ENCODE measurements around the gene TOMM34. TPM values are rescaled to one million over a fixed set of nuclear protein-coding genes. Genes with fewer than 3 reads are reported as not detected.
A peak's percentile ranks its signal among the peaks of the same experiment; 100 is the strongest.

TOMM34 gene, protein sequence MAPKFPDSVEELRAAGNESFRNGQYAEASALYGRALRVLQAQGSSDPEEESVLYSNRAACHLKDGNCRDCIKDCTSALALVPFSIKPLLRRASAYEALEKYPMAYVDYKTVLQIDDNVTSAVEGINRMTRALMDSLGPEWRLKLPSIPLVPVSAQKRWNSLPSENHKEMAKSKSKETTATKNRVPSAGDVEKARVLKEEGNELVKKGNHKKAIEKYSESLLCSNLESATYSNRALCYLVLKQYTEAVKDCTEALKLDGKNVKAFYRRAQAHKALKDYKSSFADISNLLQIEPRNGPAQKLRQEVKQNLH
- 21.8 TPM for polyA plus RNA-seq
- long read RNA-seq, donor 1, transcript TOMM34-201 (7 exons, 2,062 nt), result major isoform, 6 of 6 reads
- long read RNA-seq, donor 1, partial matches to known transcripts, result 0 of 6 reads
- long read RNA-seq, donor 1, other reads (novel, unspliced or antisense), result 0 of 6 reads
- long read RNA-seq, donor 2, transcript TOMM34-201 (7 exons, 2,062 nt), result major isoform, 16 of 39 reads
- long read RNA-seq, donor 2, partial matches to known transcripts, result 23 of 39 reads
- long read RNA-seq, donor 2, other reads (novel, unspliced or antisense), result 0 of 39 reads
- long read RNA-seq, donor 3, transcript TOMM34-201 (7 exons, 2,062 nt), result major isoform, 27 of 41 reads
- long read RNA-seq, donor 3, partial matches to known transcripts, result 14 of 41 reads
- long read RNA-seq, donor 3, other reads (novel, unspliced or antisense), result 0 of 41 reads
- long read RNA-seq, donor 4, result 0 reads
- long read RNA-seq, donor 5, transcript TOMM34-201 (7 exons, 2,062 nt), result major isoform, 5 of 5 reads
- long read RNA-seq, donor 5, partial matches to known transcripts, result 0 of 5 reads
- long read RNA-seq, donor 5, other reads (novel, unspliced or antisense), result 0 of 5 reads
- long read RNA-seq, donor 6, transcript TOMM34-201 (7 exons, 2,062 nt), result major isoform, 14 of 24 reads
- long read RNA-seq, donor 6, partial matches to known transcripts, result 10 of 24 reads
- long read RNA-seq, donor 6, other reads (novel, unspliced or antisense), result 0 of 24 reads
- long read RNA-seq, donor 7, transcript TOMM34-201 (7 exons, 2,062 nt), result major isoform, 8 of 8 reads
- long read RNA-seq, donor 7, partial matches to known transcripts, result 0 of 8 reads
- long read RNA-seq, donor 7, other reads (novel, unspliced or antisense), result 0 of 8 reads
- long read RNA-seq, donor 8, transcript TOMM34-201 (7 exons, 2,062 nt), result major isoform, 12 of 31 reads
- long read RNA-seq, donor 8, partial matches to known transcripts, result 19 of 31 reads
- long read RNA-seq, donor 8, other reads (novel, unspliced or antisense), result 0 of 31 reads
- long read RNA-seq, donor 9, transcript TOMM34-201 (7 exons, 2,062 nt), result major isoform, 14 of 27 reads
- long read RNA-seq, donor 9, partial matches to known transcripts, result 13 of 27 reads
- long read RNA-seq, donor 9, other reads (novel, unspliced or antisense), result 0 of 27 reads
- long read RNA-seq, donor 10, transcript TOMM34-201 (7 exons, 2,062 nt), result major isoform, 11 of 18 reads
- long read RNA-seq, donor 10, partial matches to known transcripts, result 7 of 18 reads
- long read RNA-seq, donor 10, other reads (novel, unspliced or antisense), result 0 of 18 reads
- long read RNA-seq, donor 11, transcript TOMM34-201 (7 exons, 2,062 nt), result major isoform, 8 of 18 reads
- long read RNA-seq, donor 11, partial matches to known transcripts, result 10 of 18 reads
- long read RNA-seq, donor 11, other reads (novel, unspliced or antisense), result 0 of 18 reads

DNA sequence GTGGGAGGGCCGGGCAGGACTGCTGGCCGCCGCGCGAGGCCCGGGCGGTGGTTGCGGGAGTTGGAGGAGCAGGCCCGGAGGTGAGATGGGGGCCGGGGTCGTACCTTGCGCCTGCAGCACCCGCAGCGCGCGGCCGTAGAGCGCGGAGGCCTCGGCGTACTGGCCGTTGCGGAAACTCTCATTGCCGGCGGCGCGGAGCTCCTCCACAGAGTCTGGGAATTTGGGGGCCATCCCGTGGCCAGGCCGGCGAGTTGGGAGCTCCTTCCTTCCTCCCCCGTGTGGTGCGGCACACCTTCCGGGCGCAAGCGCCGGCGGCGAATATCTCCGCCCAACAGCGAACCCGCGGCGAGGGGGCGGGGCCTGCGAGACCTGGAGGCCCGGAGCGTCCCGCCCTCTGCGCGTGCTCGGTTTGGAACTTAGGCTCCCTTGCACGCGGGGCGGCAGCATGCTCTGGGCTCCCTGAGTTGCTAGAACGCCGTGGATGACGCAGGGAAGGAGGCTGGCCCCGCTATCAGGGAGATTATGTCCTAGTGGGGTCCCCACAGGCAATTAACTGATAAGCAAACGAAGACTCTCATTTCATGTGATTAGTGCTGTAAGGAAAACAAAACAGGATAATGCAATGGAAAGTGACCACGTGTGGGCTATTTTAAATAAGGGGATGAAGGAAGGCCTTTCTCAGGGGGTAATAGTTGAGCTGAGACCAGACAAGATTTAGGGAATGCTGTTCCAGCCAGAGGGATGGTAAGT, at the start of gene TOMM34:
TOMM34 (minus strand) TSS at position 295 of the 750 bp plus-strand sequence; CDS start at position 231, 64 bp downstream.
- peaks cover 11% of the 10 kb centered on the region for H3K36me3 ChIP-seq (ENCODE audit: control insufficient read depth, insufficient read depth, low read length)
- no peaks in the 10 kb centered on the region for H3K9me3 ChIP-seq (ENCODE audit: control insufficient read depth, low read depth, low read length)
- H3K27me3 ChIP-seq (ENCODE audit: control insufficient read depth, insufficient read depth, low read length), result no peaks in the 10 kb centered on the region
- peak within 1 kb of the TSS; percentile 61 for H3K27ac ChIP-seq (ENCODE audit: low read length)
- no CpG with 5 or more reads among the region's 60 CpGs for WGBS (ENCODE audit: insufficient coverage, low lambda C conversion rate)
- peaks cover 10% of the 10 kb centered on the region for H3K4me1 ChIP-seq (ENCODE audit: control insufficient read depth, insufficient read depth, low read length)
- peak within 1 kb of the TSS; percentile 79 for H3K4me3 ChIP-seq (ENCODE audit: low read length)
- peak; percentile 94 to 96 for DNase-seq

GRCh38 chr20:45008521-45009049, 48.4 kb upstream of the TOMM34 start:
- Histone ChIP-seq H3K36me3 (ENCODE audit: control insufficient read depth, insufficient read depth, low read length) (peaks cover 16% of the 10 kb centered on the region), H3K27ac (ENCODE audit: low read length) (no peak overlapping the region), H3K4me1 (ENCODE audit: control insufficient read depth, insufficient read depth, low read length) (no peaks in the 10 kb centered on the region), H3K9me3 (ENCODE audit: control insufficient read depth, low read depth, low read length) (no peaks in the 10 kb centered on the region), H3K27me3 (ENCODE audit: control insufficient read depth, insufficient read depth, low read length) (no peaks in the 10 kb centered on the region), H3K4me3 (ENCODE audit: low read length) (no peak overlapping the region)
- DNase-seq, result no peak

- peaks cover 46% of the 10 kb centered on the region for H3K36me3 ChIP-seq (ENCODE audit: control insufficient read depth, insufficient read depth, low read length)
Observed at GRCh38 chr20:44997668-44998067, 37.5 kb upstream of the TOMM34 start.

GRCh38 chr20:44997171-44997570, 37.0 kb upstream of the TOMM34 start:
- Histone ChIP-seq H3K27me3 (ENCODE audit: control insufficient read depth, insufficient read depth, low read length) (no peaks in the 10 kb centered on the region), H3K4me1 (ENCODE audit: control insufficient read depth, insufficient read depth, low read length) (no peaks in the 10 kb centered on the region), H3K27ac (ENCODE audit: low read length) (no peak overlapping the region), H3K36me3 (ENCODE audit: control insufficient read depth, insufficient read depth, low read length) (peaks cover 44% of the 10 kb centered on the region), H3K9me3 (ENCODE audit: control insufficient read depth, low read depth, low read length) (no peaks in the 10 kb centered on the region), H3K4me3 (ENCODE audit: low read length) (no peak overlapping the region)
- no peak for DNase-seq
- WGBS (ENCODE audit: insufficient coverage, low lambda C conversion rate), result 100% methylated on average over 2 of the region's 6 CpGs

More at GRCh38 chr20:44997668-44998067, 37.5 kb upstream of the TOMM34 start:
- no peak for DNase-seq
- Histone ChIP-seq H3K27me3 (ENCODE audit: control insufficient read depth, insufficient read depth, low read length) (no peaks in the 10 kb centered on the region), H3K4me3 (ENCODE audit: low read length) (no peak overlapping the region), H3K27ac (ENCODE audit: low read length) (no peak overlapping the region), H3K4me1 (ENCODE audit: control insufficient read depth, insufficient read depth, low read length) (no peaks in the 10 kb centered on the region), H3K9me3 (ENCODE audit: control insufficient read depth, low read depth, low read length) (no peaks in the 10 kb centered on the region)
- 100% methylated on average over 2 of the region's 5 CpGs for WGBS (ENCODE audit: insufficient coverage, low lambda C conversion rate)

DNA sequence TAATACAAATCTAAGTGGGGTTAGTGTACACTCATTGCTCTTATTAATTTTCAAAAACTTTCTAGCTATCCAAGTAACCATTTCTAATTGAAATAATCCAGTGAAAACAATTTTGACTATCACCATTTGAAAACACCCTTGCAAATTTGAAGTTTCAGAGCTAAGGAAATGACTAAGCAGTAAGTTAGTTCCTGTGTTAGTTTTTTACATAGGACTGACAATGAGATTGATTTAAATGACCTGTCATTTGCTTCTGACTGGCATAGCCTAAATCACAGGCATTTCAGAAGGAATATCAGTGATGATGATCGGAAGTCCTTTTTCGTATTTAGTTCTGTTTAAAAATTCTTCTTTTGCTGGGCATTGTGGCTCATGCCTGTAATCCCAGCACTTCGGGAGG, 33.1 kb upstream of the TOMM34 start:
- 100% methylated on average over 1 of the region's 3 CpGs for WGBS (ENCODE audit: insufficient coverage, low lambda C conversion rate)
- Histone ChIP-seq H3K27me3 (ENCODE audit: control insufficient read depth, insufficient read depth, low read length) (no peaks in the 10 kb centered on the region), H3K4me3 (ENCODE audit: low read length) (no peak overlapping the region), H3K27ac (ENCODE audit: low read length) (no peak overlapping the region), H3K4me1 (ENCODE audit: control insufficient read depth, insufficient read depth, low read length) (no peaks in the 10 kb centered on the region), H3K9me3 (ENCODE audit: control insufficient read depth, low read depth, low read length) (no peaks in the 10 kb centered on the region), H3K36me3 (ENCODE audit: control insufficient read depth, insufficient read depth, low read length) (peaks cover 24% of the 10 kb centered on the region)
- no peak for DNase-seq

GRCh38 chr20:44990957-44991356, 30.8 kb upstream of the TOMM34 start:
- Histone ChIP-seq H3K9me3 (ENCODE audit: control insufficient read depth, low read depth, low read length) (no peaks in the 10 kb centered on the region), H3K4me3 (ENCODE audit: low read length) (no peak overlapping the region), H3K27ac (ENCODE audit: low read length) (no peak overlapping the region)

DNA sequence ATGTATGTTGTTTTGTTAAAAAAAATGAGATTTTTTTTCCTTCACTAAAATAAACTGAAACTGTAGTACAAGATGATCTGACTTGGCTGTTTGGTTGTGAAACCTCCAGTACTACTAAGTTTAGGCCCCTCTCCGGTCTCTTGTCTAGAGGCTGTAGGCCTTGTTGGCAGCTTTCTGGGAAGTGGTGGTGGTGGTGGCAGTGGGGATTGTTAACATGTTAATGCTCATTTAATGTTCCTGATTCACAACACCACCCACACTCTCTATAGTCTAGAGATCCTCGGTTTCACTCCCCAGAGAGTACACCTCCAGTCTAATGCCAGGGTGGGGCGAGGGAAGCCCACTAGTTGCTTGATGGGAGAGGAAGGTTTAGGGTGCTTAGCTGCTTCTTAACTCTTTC, 30.2 kb upstream of the TOMM34 start:
- Histone ChIP-seq H3K36me3 (ENCODE audit: control insufficient read depth, insufficient read depth, low read length) (peaks cover 9% of the 10 kb centered on the region), H3K27ac (ENCODE audit: low read length) (no peak overlapping the region), H3K4me1 (ENCODE audit: control insufficient read depth, insufficient read depth, low read length) (no peaks in the 10 kb centered on the region), H3K4me3 (ENCODE audit: low read length) (no peak overlapping the region), H3K27me3 (ENCODE audit: control insufficient read depth, insufficient read depth, low read length) (no peaks in the 10 kb centered on the region), H3K9me3 (ENCODE audit: control insufficient read depth, low read depth, low read length) (no peaks in the 10 kb centered on the region)
- WGBS (ENCODE audit: insufficient coverage, low lambda C conversion rate), result no CpG with 5 or more reads among the region's 3 CpGs
- DNase-seq, result no peak

More at GRCh38 chr20:44990957-44991356, 30.8 kb upstream of the TOMM34 start:
- DNase-seq, result no peak
- Histone ChIP-seq H3K4me1 (ENCODE audit: control insufficient read depth, insufficient read depth, low read length) (no peaks in the 10 kb centered on the region), H3K36me3 (ENCODE audit: control insufficient read depth, insufficient read depth, low read length) (peaks cover 12% of the 10 kb centered on the region), H3K27me3 (ENCODE audit: control insufficient read depth, insufficient read depth, low read length) (no peaks in the 10 kb centered on the region)

DNA sequence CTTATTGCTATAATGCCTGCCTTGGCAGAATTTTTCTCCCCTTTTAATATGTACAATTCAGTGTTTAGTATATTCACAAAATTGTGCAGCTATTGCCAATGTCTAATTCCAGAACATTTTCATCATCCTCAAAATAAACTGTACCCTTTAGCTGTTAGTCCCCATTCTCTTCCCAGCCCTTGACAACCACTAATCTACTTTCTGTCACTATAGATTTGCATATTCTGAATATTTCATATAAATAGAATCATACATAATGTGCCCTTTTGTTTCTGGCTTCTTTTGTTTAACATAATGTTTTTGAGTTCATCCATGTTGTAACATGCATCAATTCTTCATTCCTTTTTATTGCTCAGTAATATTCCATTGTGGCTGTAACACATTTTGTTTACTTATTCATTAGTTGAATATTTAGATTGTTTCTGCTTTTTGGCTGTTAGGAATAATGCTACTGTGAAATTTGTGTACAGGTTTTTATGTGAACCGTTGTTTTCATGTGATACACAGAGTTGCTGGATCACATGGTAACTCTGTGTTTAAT, 28.5 kb upstream of the TOMM34 start:
- no peaks in the 10 kb centered on the region for H3K4me1 ChIP-seq (ENCODE audit: control insufficient read depth, insufficient read depth, low read length)

More for the DNA sequence above, 28.5 kb upstream of the TOMM34 start:
- H3K36me3 ChIP-seq (ENCODE audit: control insufficient read depth, insufficient read depth, low read length), result peaks cover 14% of the 10 kb centered on the region
- H3K4me3 ChIP-seq (ENCODE audit: low read length), result no peak overlapping the region
- no peaks in the 10 kb centered on the region for H3K9me3 ChIP-seq (ENCODE audit: control insufficient read depth, low read depth, low read length)
- H3K27me3 ChIP-seq (ENCODE audit: control insufficient read depth, insufficient read depth, low read length), result no peaks in the 10 kb centered on the region
- H3K27ac ChIP-seq (ENCODE audit: low read length), result no peak overlapping the region
- DNase-seq, result no peak
- WGBS (ENCODE audit: insufficient coverage, low lambda C conversion rate), result 100% methylated on average over 1 of the region's 1 CpG
